Inferior parietal cortex (tissue), 1 donor: Measurements from ENCODE around the gene CD83.

Experiments
- DNase-seq: peaks from one replicate; pipeline ENCODE4 v3.0.0-alpha.2; 2016; ENCODE audit errors: extremely low spot score

CD83 gene

GRCh38 chr6:14125346-14125745, 7.8 kb downstream of the CD83 start:
- no peak for DNase-seq

DNA sequence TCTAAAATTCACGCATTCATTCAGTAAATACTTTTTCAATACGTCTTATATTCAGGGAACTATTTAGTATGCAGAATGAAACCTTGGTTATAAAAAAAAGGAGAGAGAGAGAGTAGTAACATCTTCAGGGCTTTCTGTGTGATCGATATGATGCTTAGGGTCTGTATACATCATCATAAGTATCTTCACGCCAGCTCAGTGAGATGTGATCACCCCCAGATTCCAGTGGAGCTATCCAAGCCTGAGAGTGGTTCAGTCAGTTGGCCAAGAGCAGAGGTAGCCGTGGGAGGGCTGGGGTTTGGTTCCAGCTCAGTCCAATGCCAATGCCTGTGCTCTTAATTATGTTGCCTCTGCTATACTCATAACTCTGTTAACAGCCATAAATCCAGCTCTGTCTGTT, 8.6 kb downstream of the CD83 start:
- no peak for DNase-seq

- no peak for DNase-seq
These were observed 10.0 kb downstream of the CD83 start for GRCh38 chr6:14127611-14128010.

DNA sequence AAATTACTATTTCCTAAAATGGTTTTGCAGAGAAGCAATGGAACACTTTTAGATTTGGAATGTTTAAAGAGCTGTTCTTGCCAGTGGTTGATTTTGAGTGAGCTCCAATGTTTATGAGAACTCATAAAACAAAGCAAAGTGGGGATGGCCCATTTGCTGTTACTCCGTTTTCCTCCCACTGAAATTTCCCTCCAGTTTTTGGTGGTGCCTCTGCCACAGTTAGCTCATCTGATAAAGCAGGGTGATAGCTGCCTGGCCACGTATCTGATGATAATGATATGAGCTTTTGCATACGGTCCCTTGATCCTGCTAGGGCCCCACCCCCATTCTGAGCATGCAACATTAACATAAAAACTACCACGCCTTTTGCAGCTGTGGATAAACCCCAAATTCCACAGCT, 10.4 kb downstream of the CD83 start:
- no peak for DNase-seq

- DNase-seq = no peak
These were observed 11.2 kb downstream of the CD83 start for GRCh38 chr6:14128746-14129145.

GRCh38 chr6:14129575-14129974, 12.0 kb downstream of the CD83 start:
- DNase-seq = peak; percentile 66

GRCh38 chr6:14130435-14131075, 13.0 kb downstream of the CD83 start:
- no peak for DNase-seq

DNA sequence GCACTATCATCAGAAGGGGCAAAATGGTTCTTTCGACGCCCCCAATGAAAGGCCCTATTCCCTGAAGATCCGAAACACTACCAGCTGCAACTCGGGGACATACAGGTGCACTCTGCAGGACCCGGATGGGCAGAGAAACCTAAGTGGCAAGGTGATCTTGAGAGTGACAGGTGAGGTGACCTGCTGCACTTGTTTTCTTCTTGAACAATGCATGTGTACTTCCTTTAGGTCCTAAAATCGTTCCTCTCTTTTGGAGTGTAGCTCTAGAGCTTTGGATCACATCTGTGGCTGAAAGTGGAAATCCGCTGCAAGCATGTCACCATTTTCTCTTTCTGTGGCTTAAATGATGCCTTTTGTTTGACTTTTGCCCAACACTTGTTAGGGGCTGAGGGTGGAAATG, 14.0 kb downstream of the CD83 start:
- no peak for DNase-seq

- DNase-seq = no peak
These were observed 14.8 kb downstream of the CD83 start for GRCh38 chr6:14132244-14132920.

DNA sequence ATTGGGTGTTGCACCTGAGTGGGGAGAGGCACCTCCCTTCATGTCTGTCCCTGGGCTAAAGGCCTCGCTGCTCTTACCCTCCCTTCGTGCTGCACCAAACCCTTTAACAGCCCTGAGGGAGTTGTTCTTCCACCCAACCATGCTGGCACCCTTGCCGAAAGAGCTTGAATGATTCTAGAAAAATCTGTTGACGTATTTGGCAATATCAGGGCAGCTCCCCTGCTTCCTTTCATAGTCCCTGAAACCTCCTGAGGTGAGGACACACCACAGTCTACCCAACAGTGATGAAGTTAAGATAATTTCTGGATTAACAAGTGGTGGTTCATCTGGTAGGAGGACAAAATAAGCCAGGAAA, 15.3 kb downstream of the CD83 start:
- no peak for DNase-seq

GRCh38 chr6:14134211-14134910, 16.8 kb downstream of the CD83 start:
- DNase-seq = no peak

DNA sequence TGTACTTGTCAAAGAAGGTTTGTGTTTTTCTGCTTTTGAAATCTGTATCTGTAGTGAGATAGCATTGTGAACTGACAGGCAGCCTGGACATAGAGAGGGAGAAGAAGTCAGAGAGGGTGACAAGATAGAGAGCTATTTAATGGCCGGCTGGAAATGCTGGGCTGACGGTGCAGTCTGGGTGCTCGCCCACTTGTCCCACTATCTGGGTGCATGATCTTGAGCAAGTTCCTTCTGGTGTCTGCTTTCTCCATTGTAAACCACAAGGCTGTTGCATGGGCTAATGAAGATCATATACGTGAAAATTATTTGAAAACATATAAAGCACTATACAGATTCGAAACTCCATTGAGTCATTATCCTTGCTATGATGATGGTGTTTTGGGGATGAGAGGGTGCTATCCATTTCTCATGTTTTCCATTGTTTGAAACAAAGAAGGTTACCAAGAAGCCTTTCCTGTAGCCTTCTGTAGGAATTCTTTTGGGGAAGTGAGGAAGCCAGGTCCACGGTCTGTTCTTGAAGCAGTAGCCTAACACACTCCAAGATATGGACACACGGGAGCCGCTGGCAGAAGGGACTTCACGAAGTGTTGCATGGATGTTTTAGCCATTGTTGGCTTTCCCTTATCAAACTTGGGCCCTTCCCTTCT, 18.4 kb downstream of the CD83 start:
- DNase-seq = no peak

GRCh38 chr6:14138701-14139215, 21.2 kb downstream of the CD83 start:
- DNase-seq = no peak

DNA sequence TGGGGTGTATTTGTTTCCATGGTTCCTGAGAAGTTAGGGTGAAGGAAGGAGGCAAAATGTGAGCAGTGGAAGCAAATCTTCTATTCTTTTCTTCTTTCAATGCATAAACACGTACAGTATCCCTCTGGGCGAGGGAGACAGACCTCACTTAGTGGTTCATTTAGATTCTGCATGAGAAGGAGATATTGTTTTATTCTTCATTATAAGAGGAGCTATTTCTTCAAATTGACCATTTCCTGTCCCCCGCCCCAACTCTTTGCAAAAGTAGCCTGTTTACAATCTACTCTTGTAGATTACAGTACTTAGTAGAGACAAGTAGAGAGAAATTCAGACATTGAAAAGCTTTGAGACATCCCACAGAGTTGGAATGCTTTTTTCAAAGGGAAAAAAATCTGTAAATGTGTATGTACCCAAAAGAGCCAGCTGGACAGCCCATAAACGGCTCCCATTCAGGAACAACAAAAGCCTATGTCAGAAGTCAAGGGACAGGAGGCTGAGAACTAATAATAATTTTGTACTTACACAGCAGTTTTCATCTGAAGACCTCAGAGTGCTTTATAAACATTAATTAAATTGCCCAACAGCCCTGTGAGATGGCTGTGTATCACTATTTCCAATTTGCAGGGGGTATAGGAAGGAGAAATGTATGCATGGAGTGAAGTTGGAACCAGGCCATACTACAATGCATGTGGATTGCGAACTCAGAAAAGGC, 23.9 kb downstream of the CD83 start:
- DNase-seq = no peak

DNA sequence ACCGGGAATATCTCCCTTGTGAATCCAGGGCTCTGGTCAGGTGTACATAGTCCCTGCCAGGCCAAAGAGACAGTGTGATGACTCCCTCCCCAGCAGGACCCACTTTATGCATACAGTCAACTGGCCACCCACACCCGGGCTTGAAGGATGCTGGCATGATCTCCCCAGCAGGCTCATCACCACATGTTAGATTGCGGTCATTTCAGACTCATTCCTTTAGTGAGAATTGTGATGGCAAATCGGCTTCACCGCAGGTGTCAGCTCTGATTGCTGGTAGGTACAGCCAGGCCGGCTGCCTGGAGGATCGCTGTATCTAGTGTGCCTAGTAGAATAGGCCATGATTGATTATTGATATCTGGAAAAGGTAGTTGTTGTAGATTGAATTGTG, 24.5 kb downstream of the CD83 start:
- DNase-seq = no peak

DNA sequence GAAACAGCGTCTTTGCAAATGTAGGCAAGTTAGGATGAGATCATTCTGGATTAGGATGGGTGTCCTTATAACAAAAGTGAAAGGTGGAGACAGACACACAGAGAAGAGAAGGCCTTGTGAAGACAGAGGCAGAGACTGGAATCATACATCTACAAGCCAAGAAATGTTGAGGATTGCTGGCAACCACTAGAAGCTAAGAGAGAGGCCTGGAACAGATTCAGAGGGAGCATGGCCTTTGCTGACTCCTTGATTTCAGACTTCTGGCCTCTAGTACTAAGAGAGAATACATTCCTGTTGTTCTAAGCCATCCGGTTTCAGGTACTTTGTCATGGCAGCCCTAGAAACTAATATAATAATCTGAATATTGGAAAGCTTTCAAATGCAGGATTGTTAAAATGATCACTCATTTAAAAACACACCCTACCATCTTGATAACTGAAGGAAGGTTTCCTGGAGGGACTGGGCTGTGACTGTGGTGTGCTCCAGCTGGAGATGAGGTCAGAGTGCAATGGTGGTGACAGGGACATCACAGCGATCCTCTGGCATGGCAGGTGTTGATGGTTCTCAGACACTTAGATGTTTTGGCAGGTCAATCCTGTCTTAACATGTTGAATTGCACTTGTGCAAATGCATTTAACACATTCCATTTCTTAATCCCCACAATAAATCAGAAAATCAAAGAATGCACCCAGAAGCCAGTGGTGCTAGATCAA, 25.1 kb downstream of the CD83 start:
- DNase-seq = no peak

GRCh38 chr6:14143305-14143704, 25.7 kb downstream of the CD83 start:
- DNase-seq = no peak

- peak; percentile 67 for DNase-seq
These were observed 27.1 kb downstream of the CD83 start for GRCh38 chr6:14144678-14145113.

- no peak for DNase-seq
These were observed 29.0 kb downstream of the CD83 start for GRCh38 chr6:14146506-14147096.

- no peak for DNase-seq
These were observed 30.3 kb downstream of the CD83 start for GRCh38 chr6:14147891-14148290.

GRCh38 chr6:14148471-14148870, 30.9 kb downstream of the CD83 start:
- DNase-seq = no peak
